Eye (tissue), 1 donor: ENCODE measurements around the gene RAP1GAP2.
"Not testable (repeated sequence)": the region's sequence is repeated elsewhere in the genome, so short reads cannot be mapped to it uniquely, and the experiment has no call there.

Experiments
- DNase-seq: peaks from one replicate; pipeline ENCODE4 v3.0.0-alpha.2; 2015

RAP1GAP2 gene

GRCh38 chr17:3073850-3074249, 277.6 kb downstream of the RAP1GAP2 start:
- not testable (repeated sequence) for DNase-seq
